IMR-90 (cell line): ENCODE data around the gene SCAF4. TPM values are rescaled to one million over a fixed set of nuclear protein-coding genes. Genes with fewer than 3 reads are reported as not detected.

Experiments used
- ATAC-seq: fragments of 200-7000 bp; cut with Tn5 transposase; 2 replicates; pipeline ENCODE4 v1.9.1; 2020; ENCODE audit warnings: low read depth, mild to moderate bottlenecking, moderate library complexity
- BruUV-seq: library from RNA; stranded (reverse); fragments of 400-500 nt; replicated peaks from 2 replicates; lab custom pipeline; 2021; lab: Mats Ljungman, UMichigan
- CTCF ChIA-PET: fragments of 300-600 bp; formaldehyde crosslinking; extraction: SDS; loops from one replicate; lab custom pipeline; 2021; ENCODE audit warnings: antibody characterized with exemption; lab: Yijun Ruan, JAX
- POLR2A ChIA-PET: fragments of 300-600 bp; sonication (Branson Sonifier 250); formaldehyde crosslinking; loops from one replicate; lab custom pipeline; 2022; ENCODE audit warnings: antibody characterized with exemption; ENCODE audit not compliant: unreplicated experiment; lab: Charles Lee
- DNase-seq: peaks from one replicate; pipeline ENCODE4 v3.0.0; 2013
- H2AFZ ChIP-seq: replicated peaks from 2 replicates; pipeline ENCODE3; 2013; ENCODE audit warnings: low read length, mild to moderate bottlenecking; ENCODE audit not compliant: poor library complexity
- H2AK5ac ChIP-seq: 2 replicates; pipeline ENCODE4 v1.6.1; 2013; ENCODE audit warnings: low read depth, low read length, inconsistent platforms
- H2AK9ac ChIP-seq: replicated peaks from 2 replicates; pipeline ENCODE3; 2013; ENCODE audit warnings: mild to moderate bottlenecking, low read depth, low read length, moderate library complexity; ENCODE audit not compliant: poor library complexity
- H2BK120ac ChIP-seq: 2 replicates; pipeline ENCODE4 v1.6.1; 2013; ENCODE audit warnings: low read depth, low read length, inconsistent platforms
- H2BK15ac ChIP-seq: 3 replicates; pipeline ENCODE4 v1.6.1; 2013; ENCODE audit warnings: low read depth, low read length, inconsistent platforms
- H2BK20ac ChIP-seq: 2 replicates; pipeline ENCODE4 v1.6.1; 2013; ENCODE audit warnings: low read depth, mild to moderate bottlenecking, inconsistent platforms, low read length, moderate library complexity
- H2BK5ac ChIP-seq: 2 replicates; pipeline ENCODE4 v1.6.1; 2013; ENCODE audit warnings: mild to moderate bottlenecking, low read depth, low read length, inconsistent platforms; ENCODE audit not compliant: poor library complexity, severe bottlenecking
- H3K14ac ChIP-seq: replicated peaks from 2 replicates; pipeline ENCODE4 v1.6.1; 2013; ENCODE audit warnings: low read depth, low read length, inconsistent platforms
- H3K18ac ChIP-seq: 2 replicates; pipeline ENCODE4 v1.6.1; 2013; ENCODE audit warnings: low read depth, low read length, control low read depth
- H3K23ac ChIP-seq: 2 replicates; pipeline ENCODE4 v1.6.1; 2013; ENCODE audit warnings: low read depth, low read length, inconsistent platforms
- H3K27ac ChIP-seq: 2 replicates; pipeline ENCODE4 v1.5.1; 2013; ENCODE audit warnings: mild to moderate bottlenecking, control low read depth, low read length; ENCODE audit not compliant: insufficient read depth
- H3K27me3 ChIP-seq: 2 replicates; pipeline ENCODE4 v1.6.1; 2013; ENCODE audit warnings: low read length; ENCODE audit not compliant: control insufficient read depth, insufficient read depth
- H3K36me3 ChIP-seq: 2 replicates; pipeline ENCODE4 v1.6.1; 2013; ENCODE audit warnings: low read length, mixed read lengths; ENCODE audit not compliant: control insufficient read depth, insufficient read depth
- H3K4ac ChIP-seq: 2 replicates; pipeline ENCODE4 v1.6.1; 2013; ENCODE audit warnings: low read depth, low read length, inconsistent platforms
- H3K4me1 ChIP-seq: 2 replicates; pipeline ENCODE4 v1.6.1; 2013; ENCODE audit warnings: low read length, mixed read lengths; ENCODE audit not compliant: control insufficient read depth, insufficient read depth
- H3K4me2 ChIP-seq: 2 replicates; pipeline ENCODE4 v1.6.1; 2013; ENCODE audit warnings: low read depth, mild to moderate bottlenecking, control low read depth, low read length, moderate library complexity
- H3K4me3 ChIP-seq: 2 replicates; pipeline ENCODE4 v1.5.1; 2013; ENCODE audit warnings: low read depth, mild to moderate bottlenecking, control low read depth, low read length, moderate library complexity; ENCODE audit not compliant: insufficient read depth
- H3K56ac ChIP-seq: 2 replicates; pipeline ENCODE4 v1.6.1; 2013; ENCODE audit warnings: low read length, inconsistent platforms; ENCODE audit not compliant: insufficient read depth; ENCODE audit errors: extremely low read depth
- H3K79me1 ChIP-seq, 2 experiments: 2 replicates each; pipeline ENCODE4 v1.6.1; 2013; ENCODE audit warnings: low read length in 2 of 2, inconsistent platforms in 1 of 2, low read depth in 1 of 2
- H3K9ac ChIP-seq: 2 replicates; pipeline ENCODE4 v1.6.1; 2013; ENCODE audit warnings: low read depth, low read length, control low read depth
- H3K9me1 ChIP-seq: 2 replicates; pipeline ENCODE4 v1.6.1; 2013; ENCODE audit warnings: low read length, inconsistent platforms; ENCODE audit not compliant: insufficient read depth
- H3K9me3 ChIP-seq: 2 replicates; pipeline ENCODE4 v1.6.1; 2013; ENCODE audit warnings: low read length; ENCODE audit not compliant: control insufficient read depth, insufficient read depth
- H4K20me1 ChIP-seq: 2 replicates; pipeline ENCODE4 v1.6.1; 2013; ENCODE audit warnings: low read length, inconsistent platforms; ENCODE audit not compliant: insufficient read depth
- H4K5ac ChIP-seq: 2 replicates; pipeline ENCODE4 v1.6.1; 2013; ENCODE audit warnings: mild to moderate bottlenecking, low read depth, low read length, control low read depth
- H4K8ac ChIP-seq, 2 experiments: 2 replicates each; pipeline ENCODE4 v1.6.1; 2013; ENCODE audit warnings: low read depth in 2 of 2, low read length in 2 of 2, control low read depth in 1 of 2, inconsistent platforms in 1 of 2
- H4K91ac ChIP-seq: 2 replicates; pipeline ENCODE4 v1.6.1; 2013; ENCODE audit warnings: low read depth, low read length, inconsistent platforms; ENCODE audit not compliant: insufficient read depth
- CEBPB ChIP-seq: IDR thresholded peaks from 2 replicates; pipeline ENCODE4 v1.6.1; 2012; ENCODE audit warnings: low read depth, low read length, improper control_type of control experiment
- RAD21 ChIP-seq: IDR thresholded peaks from 2 replicates; pipeline ENCODE4 v1.6.1; 2012; ENCODE audit warnings: low read length, improper control_type of control experiment
- RCOR1 ChIP-seq: IDR thresholded peaks from 2 replicates; pipeline ENCODE4 v1.6.1; 2012; ENCODE audit warnings: mild to moderate bottlenecking, low read length, improper control_type of control experiment; ENCODE audit not compliant: insufficient replicate concordance
- SMC3 ChIP-seq: fragments of 150-350 bp; IDR thresholded peaks from 2 replicates; pipeline ENCODE4 v1.6.1; 2016; ENCODE audit warnings: low read depth, mild to moderate bottlenecking, antibody characterized with exemption, low read length, moderate library complexity
- USF2 ChIP-seq: fragments of 150-350 bp; IDR thresholded peaks from 2 replicates; pipeline ENCODE4 v1.6.1; 2017; ENCODE audit warnings: mild to moderate bottlenecking, antibody characterized with exemption, low read length, low read depth
- WGBS, 2 experiments: methylation state at CpG; one replicate each; pipeline versions ENCODE4 v1.1.5 to v1.1.7; 2013; ENCODE audit warnings: missing lambda C conversion rate in 2 of 2; ENCODE audit not compliant: insufficient read length in 1 of 2; ENCODE audit errors: extremely low coverage in 2 of 2; 5-methylcytosine and 5-hydroxymethylcytosine counted together
- dilution Hi-C: fragments of 300-500 bp; cut with HindIII; formaldehyde crosslinking; loops from one replicate; pipeline ENCODE4 v1.14.3; 2018; ENCODE audit warnings: low sequenced_read_pairs; ENCODE audit not compliant: unreplicated experiment
- in situ Hi-C: fragments of 300-500 bp; cut with MboI; formaldehyde crosslinking; loops from 3 replicates; pipeline ENCODE4 v1.14.3; 2019; ENCODE audit warnings: low sequenced_read_pairs, inconsistent platforms, mixed read lengths
- intact Hi-C: fragments of 100-400 bp; cut with micrococcal nuclease; formaldehyde crosslinking; loops from 2 replicates; pipeline ENCODE4 v1.10.0; 2022
- polyA plus RNA-seq, 3 experiments: library from polyadenylated mRNA; depleted of rRNA; stranded (reverse); fragments of >200 nt; gene quantifications; 2 replicates each; pipeline ENCODE4 v1.2.3, GENCODE V29; 2012; ENCODE audit warnings: low replicate concordance in 1 of 3
- total RNA-seq: library from RNA; depleted of rRNA; stranded (reverse); fragments of >200 nt; gene quantifications from 2 replicates; pipeline ENCODE4 v1.2.3, GENCODE V29; 2012

The SCAF4 gene
- total and polyA plus RNA-seq, 2 of the 4 experiments (the other 2 are of a cell fraction), result 2.7 to 12.1 TPM

GRCh38 chr21:31774031-31774430 is 42.1 kb upstream of the SCAF4 start:
- WGBS, 2 experiments, result no CpG with 5 or more reads among the region's 1 CpG
- H3K9me1 ChIP-seq, result no peaks in the 10 kb centered on the region
- in situ Hi-C loops (no loop called here), dilution Hi-C loops (no loop called here), intact Hi-C loops (no loop called here)
- no peaks in the 10 kb centered on the region for H3K9me3 ChIP-seq
- H3K27ac ChIP-seq, result no peak overlapping the region
- no peak for TF ChIP-seq SMC3
- TF ChIP-seq USF2, result no peak
- no peak for TF ChIP-seq CEBPB
- no peak for TF ChIP-seq RAD21
- no peak for TF ChIP-seq RCOR1
- no TSS peak for BruUV-seq
- no peak for DNase-seq
- no peak overlapping the region for H3K4me2 ChIP-seq
- no peaks in the 10 kb centered on the region for H3K36me3 ChIP-seq
- no peak overlapping the region for H3K4ac ChIP-seq
- no peak overlapping the region for H2BK15ac ChIP-seq
- no peak overlapping the region for H2AK5ac ChIP-seq
- H2BK5ac ChIP-seq, result no peak overlapping the region
- no peak overlapping the region for H4K8ac ChIP-seq
- no peaks in the 10 kb centered on the region for H3K79me1 ChIP-seq
- H3K18ac ChIP-seq, result no peak overlapping the region
- no peak overlapping the region for H2BK20ac ChIP-seq
- peaks cover 2% of the 10 kb centered on the region; the same call in 1 of the 2 replicates for H3K27me3 ChIP-seq
- POLR2A ChIA-PET, result interaction anchor here (0.6 kb wide), 1 partner anchor 44 kb away, joined by 3 read pairs; no protein-coding TSS in a partner anchor
- no peak overlapping the region for H4K5ac ChIP-seq
- no peak overlapping the region for H4K91ac ChIP-seq
- H3K4me1 ChIP-seq, result no peaks in the 10 kb centered on the region
- H3K9ac ChIP-seq, result no peak overlapping the region
- CTCF ChIA-PET, result no interaction called here
- no peak overlapping the region for H2AK9ac ChIP-seq
- H3K4me3 ChIP-seq, result no peak overlapping the region
- H3K14ac ChIP-seq, result no peak overlapping the region
- H2AFZ ChIP-seq, result no peak overlapping the region
- ATAC-seq, result no peak
- no peaks in the 10 kb centered on the region for H4K20me1 ChIP-seq
- H3K23ac ChIP-seq, result no peak overlapping the region
- H3K56ac ChIP-seq, result no peak overlapping the region
- no peak overlapping the region for H2BK120ac ChIP-seq
